Esophagus squamous epithelium (tissue), 5 donors: Measurements from ENCODE around the gene WNT7B. TPM values are rescaled to one million over a fixed set of nuclear protein-coding genes. Genes with fewer than 3 reads are reported as not detected.

Source experiments
- DNase-seq: peaks from one replicate; lab custom pipeline; 2025; lab: John Stamatoyannopoulos, UW
- H3K27ac ChIP-seq, 4 donors: fragments of 200-600 bp; sonication (generic); one replicate each; pipeline ENCODE4 v1.5.1; 2016 to 2019; ENCODE audit warnings: mild to moderate bottlenecking in 1 of 4
- H3K27me3 ChIP-seq, 4 donors: fragments of 200-600 bp; sonication (generic); 1 replicate in 3 of 4; 2 replicates in 1 of 4; pipeline versions ENCODE4 v1.5.1 to v1.6.0; 2017 to 2021; ENCODE audit warnings: antibody characterized with exemption in 1 of 4
- H3K36me3 ChIP-seq, 3 donors: fragments of 200-600 bp; sonication (generic); one replicate each; pipeline ENCODE4 v1.5.1; 2016 to 2019
- H3K4me1 ChIP-seq, 3 donors: fragments of 200-600 bp; sonication (generic); one replicate each; pipeline ENCODE4 v1.5.1; 2017 to 2019
- H3K4me3 ChIP-seq, 4 donors: fragments of 200-600 bp; sonication (generic); 1 replicate in 3 of 4; 2 replicates in 1 of 4; pipeline ENCODE4 v1.5.1; 2016 to 2019; ENCODE audit warnings: mild to moderate bottlenecking in 2 of 4, moderate library complexity in 1 of 4
- H3K9me3 ChIP-seq, 3 donors: fragments of 200-600 bp; sonication (generic); one replicate each; pipeline ENCODE4 v1.5.1; 2016 to 2019
- POLR2A ChIP-seq, 4 donors: fragments of 450-650 bp; IDR thresholded peaks; one replicate each; pipeline ENCODE4 v1.6.1; 2017; ENCODE audit warnings: antibody characterized with exemption in 4 of 4, mild to moderate bottlenecking in 4 of 4, moderate library complexity in 3 of 4
- WGBS, 2 donors: methylation state at CpG; one replicate each; pipeline ENCODE4 v1.1.5; 2018; 5-methylcytosine and 5-hydroxymethylcytosine counted together
- intact Hi-C: fragments of 100-400 bp; cut with DNase I; formaldehyde crosslinking; loops from one replicate; pipeline ENCODE4 v1.15.0; 2022
- total RNA-seq, 4 donors: library from RNA; depleted of rRNA; stranded (reverse); fragments of >200 nt; gene quantifications; one replicate each; pipeline ENCODE4 v1.1.0, GENCODE V29; 2016
- TF ChIP-seq, protein P1 (sequence below), 6 experiments: fragments of 450-650 bp in 4 of 6; fragments of 200-600 bp in 2 of 6; sonication (generic) in 2 of 6; IDR thresholded peaks; one replicate each; pipeline ENCODE4 v1.5.1; 2016 to 2019; ENCODE audit warnings: antibody characterized with exemption in 6 of 6, mild to moderate bottlenecking in 4 of 6, moderate library complexity in 4 of 6
- donor health status: DM: yes; HTN: yes; CAD: no.

WNT7B gene
- total RNA-seq, 4 donors from 2014 or later: 10.6 to 27.0 (median 16.1) TPM

DNA sequence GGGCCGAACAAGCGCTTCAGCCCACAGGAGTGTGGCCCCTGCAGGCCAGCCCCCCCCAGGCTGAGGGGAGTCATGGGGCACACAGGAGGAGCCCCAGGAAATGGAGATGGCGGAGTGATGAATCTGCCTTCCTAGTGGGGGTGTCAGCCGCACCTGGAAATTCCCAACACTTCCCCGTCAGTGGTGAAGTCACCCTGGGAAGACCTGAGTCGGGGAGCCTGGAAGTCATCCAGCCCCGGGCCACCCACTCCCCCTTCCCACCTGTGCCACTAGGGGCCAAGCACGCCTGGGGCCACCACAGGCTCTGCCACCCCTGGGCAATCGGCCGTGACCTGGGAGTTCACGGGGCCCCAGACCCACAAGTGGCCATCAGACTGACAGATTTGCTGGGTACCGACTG, 12.6 kb downstream of the WNT7B start:
- DNase-seq: no peak
- TF ChIP-seq, protein P1, sequence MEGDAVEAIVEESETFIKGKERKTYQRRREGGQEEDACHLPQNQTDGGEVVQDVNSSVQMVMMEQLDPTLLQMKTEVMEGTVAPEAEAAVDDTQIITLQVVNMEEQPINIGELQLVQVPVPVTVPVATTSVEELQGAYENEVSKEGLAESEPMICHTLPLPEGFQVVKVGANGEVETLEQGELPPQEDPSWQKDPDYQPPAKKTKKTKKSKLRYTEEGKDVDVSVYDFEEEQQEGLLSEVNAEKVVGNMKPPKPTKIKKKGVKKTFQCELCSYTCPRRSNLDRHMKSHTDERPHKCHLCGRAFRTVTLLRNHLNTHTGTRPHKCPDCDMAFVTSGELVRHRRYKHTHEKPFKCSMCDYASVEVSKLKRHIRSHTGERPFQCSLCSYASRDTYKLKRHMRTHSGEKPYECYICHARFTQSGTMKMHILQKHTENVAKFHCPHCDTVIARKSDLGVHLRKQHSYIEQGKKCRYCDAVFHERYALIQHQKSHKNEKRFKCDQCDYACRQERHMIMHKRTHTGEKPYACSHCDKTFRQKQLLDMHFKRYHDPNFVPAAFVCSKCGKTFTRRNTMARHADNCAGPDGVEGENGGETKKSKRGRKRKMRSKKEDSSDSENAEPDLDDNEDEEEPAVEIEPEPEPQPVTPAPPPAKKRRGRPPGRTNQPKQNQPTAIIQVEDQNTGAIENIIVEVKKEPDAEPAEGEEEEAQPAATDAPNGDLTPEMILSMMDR (IDR thresholded peaks at IDR 0.05): no peak
- TF ChIP-seq POLR2A (IDR thresholded peaks at IDR 0.05): no peak
- Histone ChIP-seq H3K4me1 (peaks cover 3 to 12% (median 8%) of the 10 kb centered on the region in 3 donors), H3K4me3 (no peak overlapping the region), H3K27me3 (peaks cover 0 to 53% (median 0%) of the 10 kb centered on the region in 4 donors), H3K27ac (no peak overlapping the region), H3K36me3 (no peaks in the 10 kb centered on the region), H3K9me3 (no peaks in the 10 kb centered on the region)
- intact Hi-C loops: no loop called here
- 33% methylated on average over 4 of the region's 12 CpGs; no CpG with 5 or more reads in 1 of the 2 donors for WGBS, 2 donors

DNA sequence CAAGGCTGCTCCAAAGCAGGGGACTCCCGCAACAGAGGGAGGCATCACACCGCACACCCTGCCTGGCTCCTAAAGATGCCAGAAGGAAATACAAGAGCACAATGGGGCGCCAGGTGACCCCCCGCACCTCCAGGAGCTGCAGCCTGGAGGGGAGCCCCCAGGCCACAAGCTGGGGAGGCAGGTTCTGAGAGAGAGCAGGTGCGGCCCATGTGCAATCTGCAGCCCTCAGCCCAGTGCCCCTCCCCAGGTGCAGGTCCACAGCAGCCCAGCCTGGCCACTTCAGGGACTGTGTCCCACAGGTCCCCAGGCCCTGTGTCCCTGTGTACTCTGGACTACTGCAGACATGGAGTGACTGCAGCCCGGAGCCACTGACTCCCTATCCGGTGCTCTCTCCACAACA, 13.1 kb downstream of the WNT7B start:
- no peak for TF ChIP-seq POLR2A (IDR thresholded peaks at IDR 0.05)
- TF ChIP-seq, protein P1 (IDR thresholded peaks at IDR 0.05): no peak
- Histone ChIP-seq H3K27me3 (peaks cover 0 to 47% (median 0%) of the 10 kb centered on the region in 4 donors), H3K27ac (no peak overlapping the region), H3K36me3 (no peaks in the 10 kb centered on the region), H3K9me3 (no peaks in the 10 kb centered on the region), H3K4me3 (no peak overlapping the region), H3K4me1 (peaks cover 0 to 6% (median 3%) of the 10 kb centered on the region in 3 donors)
- WGBS, 2 donors: 89% methylated on average over 4 of the region's 7 CpGs; no CpG with 5 or more reads in 1 of the 2 donors
- intact Hi-C loops: no loop called here
- DNase-seq: no peak

DNA sequence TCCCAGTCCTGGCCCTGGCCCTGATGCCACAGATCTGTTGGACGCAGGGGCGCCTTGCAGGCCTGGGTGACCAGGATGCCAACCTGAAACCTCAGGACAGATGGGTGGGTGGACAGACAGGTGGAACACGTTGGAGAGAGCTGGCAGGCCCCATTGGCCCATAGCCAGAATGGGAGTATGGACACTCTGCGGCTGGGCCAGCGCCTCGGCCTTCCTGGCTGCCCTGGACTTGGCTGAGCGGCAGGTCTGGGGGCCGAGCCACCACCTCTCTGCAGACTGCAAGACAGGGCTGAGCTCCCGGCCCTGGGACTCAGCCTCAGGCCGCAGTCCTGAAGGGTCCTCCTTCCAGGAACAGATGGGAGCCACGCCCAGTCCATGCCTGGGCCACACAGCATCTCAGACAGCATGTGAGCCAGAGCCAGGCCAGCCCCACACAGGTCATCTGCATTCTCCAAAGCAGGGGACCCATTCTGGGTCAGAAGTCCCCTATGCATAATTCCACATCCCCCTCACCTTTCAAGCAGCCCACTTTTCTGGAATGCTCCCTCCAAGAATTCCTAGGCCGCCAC, 14.1 kb downstream of the WNT7B start:
- WGBS, 2 donors: 50 to 52% methylated on average over 2 to 6 of the region's 12 CpGs
- peaks cover 0 to 38% (median 0%) of the 10 kb centered on the region in 4 donors for H3K27me3 ChIP-seq
- no peaks in the 10 kb centered on the region for H3K4me1 ChIP-seq
- H3K9me3 ChIP-seq: no peaks in the 10 kb centered on the region
- intact Hi-C loops: no loop called here
- no peak overlapping the region for H3K27ac ChIP-seq
- no peak for DNase-seq
- H3K36me3 ChIP-seq: no peaks in the 10 kb centered on the region
- TF ChIP-seq POLR2A (IDR thresholded peaks at IDR 0.05): no peak
- TF ChIP-seq, protein P1 (IDR thresholded peaks at IDR 0.05): no peak
- no peak overlapping the region for H3K4me3 ChIP-seq

DNA sequence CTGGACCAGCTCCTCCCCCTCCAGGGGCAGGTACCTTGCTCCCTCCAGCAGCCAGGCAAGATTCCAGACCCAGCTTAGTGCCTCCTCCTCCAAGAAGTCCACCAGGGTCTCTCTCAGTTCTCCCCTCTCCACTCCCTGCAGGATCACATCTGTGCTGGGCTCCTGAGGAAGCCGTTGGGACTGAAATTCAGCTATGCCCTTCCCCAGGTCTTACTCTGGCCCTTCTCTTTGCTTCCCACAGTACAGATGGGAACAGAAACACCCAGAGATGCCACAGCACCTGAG, 14.6 kb downstream of the WNT7B start:
- Histone ChIP-seq H3K4me3 (no peak overlapping the region), H3K4me1 (no peaks in the 10 kb centered on the region), H3K27me3 (peaks cover 0 to 33% (median 0%) of the 10 kb centered on the region in 4 donors), H3K27ac (no peak overlapping the region), H3K36me3 (no peaks in the 10 kb centered on the region), H3K9me3 (no peaks in the 10 kb centered on the region)
- TF ChIP-seq, protein P1 (IDR thresholded peaks at IDR 0.05): no peak
- TF ChIP-seq POLR2A (IDR thresholded peaks at IDR 0.05): no peak
- no CpG with 5 or more reads among the region's 1 CpG for WGBS, 2 donors
- DNase-seq: no peak
- intact Hi-C loops: no loop called here

DNA sequence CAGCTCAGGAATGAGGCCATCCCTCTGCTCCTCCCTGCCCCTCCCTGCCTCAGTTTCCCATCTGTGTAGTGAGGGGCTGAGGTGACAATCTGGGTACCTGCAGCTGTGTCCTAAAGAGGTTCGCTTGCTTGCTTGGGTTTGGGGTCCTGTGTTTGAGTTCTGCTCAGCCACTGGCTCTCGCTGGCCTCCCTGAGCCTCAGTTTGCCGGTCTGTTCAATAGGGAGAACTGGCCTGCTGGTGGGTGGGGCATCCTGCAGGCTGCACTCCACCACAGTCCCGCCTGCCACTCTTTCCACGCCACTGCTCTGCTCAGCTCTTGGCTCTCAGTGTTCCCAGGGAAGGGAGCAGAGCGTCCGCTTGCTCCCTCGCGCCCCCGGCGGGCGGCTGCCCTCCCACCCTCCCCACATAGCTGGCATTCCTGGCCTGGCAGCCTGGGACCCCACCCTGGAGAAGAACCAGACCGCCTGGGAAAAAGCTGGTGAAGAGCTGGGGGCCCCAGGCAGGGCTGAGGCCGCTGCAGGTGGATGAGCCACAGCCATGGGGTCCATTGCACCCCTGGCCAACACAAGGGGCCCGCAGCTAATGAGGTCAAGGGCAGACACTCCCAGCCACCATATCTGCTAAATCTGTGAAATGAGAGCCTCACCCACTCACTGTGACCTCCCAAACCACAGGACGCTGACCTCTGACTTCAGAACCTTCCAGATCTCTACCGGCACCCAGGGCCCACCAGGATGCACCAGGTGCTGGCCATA, 15.1 kb downstream of the WNT7B start:
- 100% methylated on average over 1 of the region's 17 CpGs; no CpG with 5 or more reads in 1 of the 2 donors for WGBS, 2 donors
- no peak for TF ChIP-seq POLR2A (IDR thresholded peaks at IDR 0.05)
- TF ChIP-seq, protein P1 (IDR thresholded peaks at IDR 0.05): no peak

More for the DNA sequence above, 15.1 kb downstream of the WNT7B start:
- Histone ChIP-seq H3K4me3 (no peak overlapping the region), H3K36me3 (no peaks in the 10 kb centered on the region), H3K27ac (no peak overlapping the region), H3K27me3 (peaks cover 0 to 28% (median 0%) of the 10 kb centered on the region in 4 donors), H3K4me1 (no peaks in the 10 kb centered on the region), H3K9me3 (no peaks in the 10 kb centered on the region)
- no peak for DNase-seq
- intact Hi-C loops: no loop called here
